ENCODE measurements around the gene LETMD1.
A peak's percentile ranks its signal among the peaks of the same experiment; 100 is the strongest.

Gene LETMD1

GRCh38 chr12:51081421-51081820, 33.3 kb downstream of the LETMD1 start:
- DNase-seq (ENCODE audit: low read depth) = no peak
- no peak overlapping the region for H3K4me3 ChIP-seq (ENCODE audit: control insufficient read depth, low read depth, low read length)
- TF ChIP-seq, protein P1, sequence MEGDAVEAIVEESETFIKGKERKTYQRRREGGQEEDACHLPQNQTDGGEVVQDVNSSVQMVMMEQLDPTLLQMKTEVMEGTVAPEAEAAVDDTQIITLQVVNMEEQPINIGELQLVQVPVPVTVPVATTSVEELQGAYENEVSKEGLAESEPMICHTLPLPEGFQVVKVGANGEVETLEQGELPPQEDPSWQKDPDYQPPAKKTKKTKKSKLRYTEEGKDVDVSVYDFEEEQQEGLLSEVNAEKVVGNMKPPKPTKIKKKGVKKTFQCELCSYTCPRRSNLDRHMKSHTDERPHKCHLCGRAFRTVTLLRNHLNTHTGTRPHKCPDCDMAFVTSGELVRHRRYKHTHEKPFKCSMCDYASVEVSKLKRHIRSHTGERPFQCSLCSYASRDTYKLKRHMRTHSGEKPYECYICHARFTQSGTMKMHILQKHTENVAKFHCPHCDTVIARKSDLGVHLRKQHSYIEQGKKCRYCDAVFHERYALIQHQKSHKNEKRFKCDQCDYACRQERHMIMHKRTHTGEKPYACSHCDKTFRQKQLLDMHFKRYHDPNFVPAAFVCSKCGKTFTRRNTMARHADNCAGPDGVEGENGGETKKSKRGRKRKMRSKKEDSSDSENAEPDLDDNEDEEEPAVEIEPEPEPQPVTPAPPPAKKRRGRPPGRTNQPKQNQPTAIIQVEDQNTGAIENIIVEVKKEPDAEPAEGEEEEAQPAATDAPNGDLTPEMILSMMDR (conservative IDR thresholded peaks at IDR 0.05; ENCODE audit: control insufficient read depth, insufficient read depth, low read depth, low read length) = no peak

GRCh38 chr12:51082561-51083125, 34.5 kb downstream of the LETMD1 start:
- H3K4me3 ChIP-seq (ENCODE audit: control insufficient read depth, low read depth, low read length) = peak overlapping the region; percentile 73
- peak; percentile 51 for DNase-seq (ENCODE audit: low read depth)
- TF ChIP-seq, protein P1 (conservative IDR thresholded peaks at IDR 0.05; ENCODE audit: control insufficient read depth, insufficient read depth, low read depth, low read length) = no peak

GRCh38 chr12:51083126-51083833, 35.2 kb downstream of the LETMD1 start, which contains the start of gene CSRNP2:
TSS of gene CSRNP2 (minus strand) at chr12:51083596. CDS start at chr12:51076561, 7,035 bp downstream.
- DNase-seq (ENCODE audit: low read depth) = peak; percentile 91
- TF ChIP-seq, protein P1 (conservative IDR thresholded peaks at IDR 0.05; ENCODE audit: control insufficient read depth, insufficient read depth, low read depth, low read length) = no peak
- H3K4me3 ChIP-seq (ENCODE audit: control insufficient read depth, low read depth, low read length) = peak within 1 kb of the TSS; percentile 73

GRCh38 chr12:51085757-51086156, 37.6 kb downstream of the LETMD1 start:
- TF ChIP-seq, protein P1 (conservative IDR thresholded peaks at IDR 0.05; ENCODE audit: control insufficient read depth, insufficient read depth, low read depth, low read length) = no peak
- DNase-seq (ENCODE audit: low read depth) = no peak
- no peak overlapping the region for H3K4me3 ChIP-seq (ENCODE audit: control insufficient read depth, low read depth, low read length)

GRCh38 chr12:51086933-51087332, 38.8 kb downstream of the LETMD1 start:
- DNase-seq (ENCODE audit: low read depth) = no peak
- TF ChIP-seq, protein P1 (conservative IDR thresholded peaks at IDR 0.05; ENCODE audit: control insufficient read depth, insufficient read depth, low read depth, low read length) = no peak
- H3K4me3 ChIP-seq (ENCODE audit: control insufficient read depth, low read depth, low read length) = no peak overlapping the region

DNA sequence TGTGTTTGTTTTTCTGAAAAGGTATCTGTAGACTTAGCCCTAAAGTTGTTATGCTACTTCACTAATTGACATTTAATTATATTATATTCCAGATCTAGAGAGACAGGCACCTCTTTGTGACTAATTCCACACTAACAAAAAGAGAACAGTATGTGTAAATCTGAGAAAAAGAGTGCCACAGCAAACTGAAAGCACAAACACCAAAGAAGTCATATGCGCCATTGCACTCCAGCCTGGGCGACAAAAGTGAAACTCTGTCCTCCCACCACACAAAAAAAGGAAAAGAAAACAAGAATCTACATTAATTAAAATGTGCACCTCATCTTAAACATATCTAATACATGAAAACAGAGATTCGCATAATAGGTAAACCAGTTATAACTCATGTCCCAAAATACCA, 39.7 kb downstream of the LETMD1 start:
- TF ChIP-seq, protein P1 (conservative IDR thresholded peaks at IDR 0.05; ENCODE audit: control insufficient read depth, insufficient read depth, low read depth, low read length) = no peak
- H3K4me3 ChIP-seq (ENCODE audit: control insufficient read depth, low read depth, low read length) = no peak overlapping the region
- DNase-seq (ENCODE audit: low read depth) = no peak
